Keratinocyte (primary cell): ENCODE measurements around the gene FOXR1. TPM values are rescaled to one million over a fixed set of nuclear protein-coding genes. Genes with fewer than 3 reads are reported as not detected.
"Not testable (repeated sequence)": the region's sequence is repeated elsewhere in the genome, so short reads cannot be mapped to it uniquely, and the experiment has no call there.

Experiments
- DNase-seq: peaks from one replicate; pipeline ENCODE4 v3.0.0-alpha.2; 2011; ENCODE audit warnings: low read depth, missing footprints, low spot score
- FAIRE-seq: peaks from 2 replicates; lab custom pipeline; 2011; peaks lifted over from hg19 to GRCh38; lab: Jason Lieb, UNC
- H2AFZ ChIP-seq: 2 replicates; pipeline ENCODE4 v1.6.0; 2012; ENCODE audit warnings: low read length, control low read depth, inconsistent platforms; ENCODE audit not compliant: control insufficient read depth
- H3K27ac ChIP-seq: 2 replicates; pipeline ENCODE4 v1.5.1; 2011; ENCODE audit warnings: low read length; ENCODE audit not compliant: control insufficient read depth, insufficient read depth
- H3K27me3 ChIP-seq: 3 replicates; pipeline ENCODE4 v1.6.0; 2011; ENCODE audit warnings: low read length; ENCODE audit not compliant: control insufficient read depth, insufficient read depth; ENCODE audit errors: extremely low read depth
- H3K36me3 ChIP-seq, 2 experiments: 2 replicates in 1 of 2; 3 replicates in 1 of 2; pipeline ENCODE4 v1.5.1; 2011; ENCODE audit warnings: low read length in 2 of 2, mild to moderate bottlenecking in 1 of 2; ENCODE audit not compliant: control insufficient read depth in 2 of 2, insufficient read depth in 2 of 2; ENCODE audit errors: extremely low read depth in 1 of 2
- H3K4me1 ChIP-seq: 3 replicates; pipeline ENCODE4 v1.5.1; 2011; ENCODE audit warnings: low read length; ENCODE audit not compliant: control insufficient read depth, insufficient read depth; ENCODE audit errors: extremely low read depth
- H3K4me2 ChIP-seq: 3 replicates; pipeline ENCODE4 v1.6.0; 2011; ENCODE audit warnings: low read depth, low read length; ENCODE audit not compliant: control insufficient read depth, insufficient read depth; ENCODE audit errors: extremely low read depth
- H3K4me3 ChIP-seq, 3 experiments: fragments of 200-600 bp in 1 of 3; sonication (generic) in 1 of 3; 2 replicates in 2 of 3; 3 replicates in 1 of 3; pipeline ENCODE4 v1.5.1; 2011 to 2016; ENCODE audit warnings: low read length in 3 of 3, mild to moderate bottlenecking in 3 of 3, control low read depth in 2 of 3, inconsistent platforms in 1 of 3, low read depth in 1 of 3, mixed read lengths in 1 of 3, mixed run types in 1 of 3, moderate library complexity in 1 of 3; ENCODE audit not compliant: control insufficient read depth in 2 of 3, insufficient read depth in 2 of 3; ENCODE audit errors: extremely low read depth in 1 of 3
- H3K79me2 ChIP-seq: 2 replicates; pipeline ENCODE4 v1.6.0; 2012; ENCODE audit warnings: low read length; ENCODE audit not compliant: control insufficient read depth, insufficient read depth
- H3K9ac ChIP-seq: 3 replicates; pipeline ENCODE4 v1.6.0; 2011; ENCODE audit warnings: low read length; ENCODE audit not compliant: control insufficient read depth, insufficient read depth; ENCODE audit errors: extremely low read depth
- H3K9me1 ChIP-seq: 3 replicates; pipeline ENCODE4 v1.6.0; 2011; ENCODE audit warnings: low read length; ENCODE audit not compliant: control insufficient read depth, insufficient read depth; ENCODE audit errors: extremely low read depth
- H3K9me3 ChIP-seq: 2 replicates; pipeline ENCODE4 v1.5.1; 2012; ENCODE audit warnings: low read depth, low read length; ENCODE audit not compliant: control insufficient read depth
- H4K20me1 ChIP-seq: 3 replicates; pipeline ENCODE4 v1.6.0; 2011; ENCODE audit warnings: low read length; ENCODE audit not compliant: control insufficient read depth, insufficient read depth; ENCODE audit errors: extremely low read depth
- EZH2 ChIP-seq: IDR thresholded peaks from one replicate; pipeline ENCODE4 v1.6.1; 2012; ENCODE audit warnings: inconsistent platforms, mild to moderate bottlenecking, low read length, moderate library complexity
- dilution Hi-C: fragments of 300-500 bp; cut with MboI; formaldehyde crosslinking; loops from one replicate; pipeline ENCODE4 v1.7.0; 2020; ENCODE audit warnings: low sequenced_read_pairs; ENCODE audit not compliant: extremely low pct_ligation_motif_present
- polyA plus RNA-seq, 5 experiments: library from polyadenylated mRNA; depleted of rRNA in 3 of 5; stranded (reverse) in 3 of 5; stranded (forward) in 1 of 5; unstranded in 1 of 5; fragments of >200 nt; gene quantifications; 1 replicate in 1 of 5; 2 replicates in 3 of 5; 3 replicates in 1 of 5; pipeline versions ENCODE4 v1.2.1 to v1.2.3, GENCODE V29; 2011 to 2012; ENCODE audit warnings: missing spikeins in 2 of 5, low read depth in 1 of 5, low replicate concordance in 1 of 5
- TF ChIP-seq, protein P1 (sequence below), 3 experiments: IDR thresholded peaks in 1 of 3; conservative IDR thresholded peaks in 1 of 3; optimal IDR thresholded peaks in 1 of 3; 2 replicates in 2 of 3; 3 replicates in 1 of 3; pipeline versions ENCODE3 to v1.5.1; 2011; ENCODE audit warnings: low read length in 3 of 3, mild to moderate bottlenecking in 3 of 3, moderate library complexity in 2 of 3, control low read depth in 1 of 3, inconsistent platforms in 1 of 3; ENCODE audit not compliant: insufficient read depth in 2 of 3; ENCODE audit errors: extremely low read depth in 1 of 3

The FOXR1 gene
- polyA plus RNA-seq, 1 donor (not counting 4 experiments of a cell fraction or from before 2014, with no cell fraction given) = not detected

DNA sequence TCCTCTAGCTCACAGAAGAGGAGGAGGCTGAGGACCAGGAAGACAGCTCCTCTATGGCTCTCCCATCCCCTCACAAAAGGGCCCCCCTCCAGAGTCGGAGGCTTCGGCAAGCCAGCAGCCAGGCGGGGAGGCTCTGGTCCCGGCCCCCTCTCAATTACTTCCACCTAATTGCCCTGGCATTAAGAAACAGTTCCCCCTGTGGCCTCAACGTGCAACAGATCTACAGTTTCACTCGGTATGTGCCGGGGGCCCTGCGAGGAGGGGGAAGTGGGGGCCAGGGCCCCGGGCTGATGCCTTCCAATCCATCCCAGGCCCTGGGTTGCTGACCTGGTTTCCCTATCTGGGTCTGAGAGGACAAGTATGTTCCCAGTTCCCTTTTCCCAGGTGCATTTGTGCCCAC is 7.9 kb downstream of the FOXR1 start:
- Histone ChIP-seq H4K20me1 (no peaks in the 10 kb centered on the region), H3K36me3 (no peaks in the 10 kb centered on the region), H3K9me1 (no peaks in the 10 kb centered on the region), H3K27ac (no peak overlapping the region), H2AFZ (no peak overlapping the region), H3K4me3 (no peak overlapping the region), H3K27me3 (no peaks in the 10 kb centered on the region), H3K9ac (no peak overlapping the region), H3K9me3 (no peaks in the 10 kb centered on the region), H3K79me2 (no peaks in the 10 kb centered on the region), H3K4me1 (no peaks in the 10 kb centered on the region), H3K4me2 (no peak overlapping the region)
- DNase-seq (no peak), FAIRE-seq (no peak)
- dilution Hi-C loops = no loop called here
- TF ChIP-seq EZH2 = no peak
- TF ChIP-seq, protein P1, sequence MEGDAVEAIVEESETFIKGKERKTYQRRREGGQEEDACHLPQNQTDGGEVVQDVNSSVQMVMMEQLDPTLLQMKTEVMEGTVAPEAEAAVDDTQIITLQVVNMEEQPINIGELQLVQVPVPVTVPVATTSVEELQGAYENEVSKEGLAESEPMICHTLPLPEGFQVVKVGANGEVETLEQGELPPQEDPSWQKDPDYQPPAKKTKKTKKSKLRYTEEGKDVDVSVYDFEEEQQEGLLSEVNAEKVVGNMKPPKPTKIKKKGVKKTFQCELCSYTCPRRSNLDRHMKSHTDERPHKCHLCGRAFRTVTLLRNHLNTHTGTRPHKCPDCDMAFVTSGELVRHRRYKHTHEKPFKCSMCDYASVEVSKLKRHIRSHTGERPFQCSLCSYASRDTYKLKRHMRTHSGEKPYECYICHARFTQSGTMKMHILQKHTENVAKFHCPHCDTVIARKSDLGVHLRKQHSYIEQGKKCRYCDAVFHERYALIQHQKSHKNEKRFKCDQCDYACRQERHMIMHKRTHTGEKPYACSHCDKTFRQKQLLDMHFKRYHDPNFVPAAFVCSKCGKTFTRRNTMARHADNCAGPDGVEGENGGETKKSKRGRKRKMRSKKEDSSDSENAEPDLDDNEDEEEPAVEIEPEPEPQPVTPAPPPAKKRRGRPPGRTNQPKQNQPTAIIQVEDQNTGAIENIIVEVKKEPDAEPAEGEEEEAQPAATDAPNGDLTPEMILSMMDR (optimal IDR thresholded peaks at IDR 0.05 in 1 of 3, IDR thresholded peaks at IDR 0.05 in 1 of 3, conservative IDR thresholded peaks at IDR 0.05 in 1 of 3; ENCODE audit: extremely low read depth in 1 of 3, insufficient read depth in 2 of 3, low read length in 3 of 3) = no peak

DNA sequence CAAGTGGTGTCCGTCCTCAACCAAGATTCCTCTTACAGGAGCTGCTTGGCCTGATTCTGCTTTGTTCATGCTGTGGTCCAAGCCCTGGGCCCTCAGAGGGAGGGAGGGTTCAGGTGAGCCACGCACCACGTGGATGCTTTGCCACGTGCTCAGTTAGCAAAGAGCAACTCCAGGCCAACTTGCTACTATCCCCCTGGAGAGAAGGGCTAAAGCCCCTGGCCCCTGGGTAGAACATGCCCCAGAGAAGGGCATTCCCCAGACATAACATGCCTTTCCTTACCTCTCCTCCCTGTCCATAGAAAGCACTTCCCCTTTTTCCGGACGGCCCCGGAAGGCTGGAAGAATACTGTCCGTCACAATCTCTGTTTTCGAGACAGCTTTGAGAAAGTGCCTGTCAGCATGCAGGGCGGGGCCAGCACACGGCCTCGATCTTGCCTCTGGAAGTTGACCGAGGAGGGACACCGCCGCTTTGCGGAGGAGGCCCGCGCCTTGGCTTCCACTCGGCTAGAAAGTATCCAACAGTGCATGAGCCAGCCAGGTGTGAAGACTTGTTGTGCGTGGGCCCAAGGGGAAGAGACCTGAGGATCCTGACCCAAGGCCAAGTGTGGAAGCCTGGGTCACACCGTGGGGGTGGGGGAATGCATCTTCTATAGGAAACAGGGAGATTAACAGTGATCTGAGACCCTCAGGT is 8.8 kb downstream of the FOXR1 start:
- dilution Hi-C loops = no loop called here
- Histone ChIP-seq H2AFZ (no peak overlapping the region), H3K79me2 (no peaks in the 10 kb centered on the region), H3K9ac (no peak overlapping the region), H3K4me2 (no peak overlapping the region), H3K4me3 (no peak overlapping the region), H3K36me3 (no peaks in the 10 kb centered on the region), H3K9me3 (no peaks in the 10 kb centered on the region), H3K4me1 (no peaks in the 10 kb centered on the region), H3K27me3 (no peaks in the 10 kb centered on the region), H4K20me1 (no peaks in the 10 kb centered on the region), H3K27ac (no peak overlapping the region), H3K9me1 (no peaks in the 10 kb centered on the region)
- TF ChIP-seq, protein P1 (optimal IDR thresholded peaks at IDR 0.05 in 1 of 3, IDR thresholded peaks at IDR 0.05 in 1 of 3, conservative IDR thresholded peaks at IDR 0.05 in 1 of 3; ENCODE audit: extremely low read depth in 1 of 3, insufficient read depth in 2 of 3, low read length in 3 of 3) = no peak
- TF ChIP-seq EZH2 = no peak
- FAIRE-seq (no peak), DNase-seq (no peak)

DNA sequence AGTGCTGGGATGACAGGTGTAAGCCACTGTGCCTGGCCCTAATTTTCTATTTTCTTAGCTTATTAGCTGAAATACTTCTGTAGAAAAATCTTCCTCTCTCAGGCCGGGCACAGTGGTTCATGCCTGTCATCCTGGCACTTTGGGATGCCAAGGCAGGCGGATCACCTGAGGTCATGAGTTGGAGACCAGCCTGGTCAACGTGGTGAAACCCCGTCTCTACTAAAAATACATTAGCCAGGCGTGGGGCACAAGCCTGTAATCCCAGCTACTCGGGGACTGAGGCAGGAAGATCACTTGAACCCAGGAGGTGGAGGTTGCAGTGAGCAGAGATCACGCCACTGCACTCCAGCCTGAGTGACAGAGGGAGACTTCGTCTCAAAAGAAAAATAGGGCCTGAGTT is 12.8 kb downstream of the FOXR1 start:
- H3K9ac ChIP-seq, H3K9me3 ChIP-seq, H3K4me2 ChIP-seq, H2AFZ ChIP-seq, H3K79me2 ChIP-seq, DNase-seq, H3K4me3 ChIP-seq, H3K27ac ChIP-seq, H3K36me3 ChIP-seq, H4K20me1 ChIP-seq, FAIRE-seq, H3K9me1 ChIP-seq, H3K27me3 ChIP-seq, dilution Hi-C loops, H3K4me1 ChIP-seq: not testable (repeated sequence)
